GM21528 (cell line): ENCODE data around the gene NUDT3.

Source experiments
- ATAC-seq: cut with Tn5 transposase; IDR thresholded peaks from one replicate; pipeline ENCODE4 v1.9.1; 2021; ENCODE audit warnings: mild to moderate bottlenecking, moderate library complexity; ENCODE audit not compliant: unreplicated experiment, low FRiP score

Gene NUDT3

DNA sequence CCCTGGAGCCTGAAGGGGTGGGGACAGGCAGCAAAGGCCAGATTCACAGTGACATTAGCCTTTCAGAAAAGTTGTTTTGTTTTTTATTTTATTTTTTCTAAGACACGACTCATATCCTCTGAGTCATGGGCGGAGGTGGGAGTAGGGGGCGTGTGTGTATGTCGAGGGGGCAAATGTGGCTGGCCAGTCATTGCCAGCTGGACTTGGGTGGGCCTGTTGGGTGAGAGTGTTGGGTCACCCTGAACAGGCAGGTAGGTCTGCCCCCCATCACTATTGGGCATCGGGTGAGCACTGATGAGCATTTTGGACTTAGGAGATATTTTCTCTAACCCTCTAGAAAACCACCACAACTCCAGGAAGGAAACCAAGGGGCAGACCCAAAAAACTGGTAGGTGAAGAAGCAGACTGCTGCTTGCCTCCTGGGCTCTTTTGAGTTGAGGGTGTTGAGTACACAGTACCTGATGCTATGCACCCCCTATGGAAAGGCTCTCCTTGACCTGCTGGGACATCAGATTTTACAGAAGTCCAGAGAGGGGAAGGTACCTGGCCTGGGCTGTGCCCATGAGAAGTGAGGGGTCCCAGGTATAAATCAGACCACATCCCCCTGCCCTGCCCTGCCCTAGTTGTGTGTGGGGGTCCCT lies 149.2 kb downstream of the NUDT3 start:
- ATAC-seq, result no peak

GRCh38 chr6:34242252-34243130 lies 150.0 kb downstream of the NUDT3 start:
- no peak for ATAC-seq

GRCh38 chr6:34241351-34242215 lies 150.9 kb downstream of the NUDT3 start:
- no peak for ATAC-seq

- no peak for ATAC-seq
These were observed 151.9 kb downstream of the NUDT3 start for GRCh38 chr6:34240329-34241248.

DNA sequence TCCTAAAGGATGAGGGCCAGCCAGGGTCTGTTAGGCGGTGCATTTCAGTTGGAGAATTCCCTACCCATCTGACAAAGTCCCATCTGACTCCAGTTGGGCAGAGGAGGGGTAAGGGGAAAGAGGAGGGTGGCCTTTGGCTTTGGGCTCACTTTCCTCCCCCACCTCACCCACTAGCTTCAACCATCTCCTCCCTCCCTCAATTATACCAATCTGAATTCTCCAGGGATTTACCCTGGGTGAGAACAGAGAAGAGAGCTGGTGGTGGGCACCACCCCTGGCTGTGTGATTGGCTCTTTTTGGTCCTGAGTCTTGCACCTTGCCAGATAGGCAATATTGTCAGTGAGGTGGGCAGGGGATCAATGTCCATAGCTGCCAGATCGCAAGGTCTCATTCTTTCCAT lies 152.6 kb downstream of the NUDT3 start:
- ATAC-seq, result no peak

DNA sequence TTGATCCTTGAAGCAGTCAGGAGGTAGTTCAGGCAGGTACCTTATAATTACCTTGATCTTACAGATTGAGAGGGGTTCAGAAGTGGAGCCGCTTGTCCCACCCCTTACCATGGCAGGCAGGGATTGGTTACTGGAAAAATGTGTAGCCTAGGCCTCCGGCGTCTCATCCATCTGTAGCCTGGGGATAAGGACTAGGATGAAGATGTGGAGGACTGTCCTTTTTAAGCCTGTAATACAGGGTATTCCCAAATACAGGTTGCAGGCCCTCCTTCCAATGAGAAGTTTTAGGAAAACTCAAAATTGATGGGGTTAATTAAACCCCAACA lies 153.0 kb downstream of the NUDT3 start:
- ATAC-seq, result no peak

DNA sequence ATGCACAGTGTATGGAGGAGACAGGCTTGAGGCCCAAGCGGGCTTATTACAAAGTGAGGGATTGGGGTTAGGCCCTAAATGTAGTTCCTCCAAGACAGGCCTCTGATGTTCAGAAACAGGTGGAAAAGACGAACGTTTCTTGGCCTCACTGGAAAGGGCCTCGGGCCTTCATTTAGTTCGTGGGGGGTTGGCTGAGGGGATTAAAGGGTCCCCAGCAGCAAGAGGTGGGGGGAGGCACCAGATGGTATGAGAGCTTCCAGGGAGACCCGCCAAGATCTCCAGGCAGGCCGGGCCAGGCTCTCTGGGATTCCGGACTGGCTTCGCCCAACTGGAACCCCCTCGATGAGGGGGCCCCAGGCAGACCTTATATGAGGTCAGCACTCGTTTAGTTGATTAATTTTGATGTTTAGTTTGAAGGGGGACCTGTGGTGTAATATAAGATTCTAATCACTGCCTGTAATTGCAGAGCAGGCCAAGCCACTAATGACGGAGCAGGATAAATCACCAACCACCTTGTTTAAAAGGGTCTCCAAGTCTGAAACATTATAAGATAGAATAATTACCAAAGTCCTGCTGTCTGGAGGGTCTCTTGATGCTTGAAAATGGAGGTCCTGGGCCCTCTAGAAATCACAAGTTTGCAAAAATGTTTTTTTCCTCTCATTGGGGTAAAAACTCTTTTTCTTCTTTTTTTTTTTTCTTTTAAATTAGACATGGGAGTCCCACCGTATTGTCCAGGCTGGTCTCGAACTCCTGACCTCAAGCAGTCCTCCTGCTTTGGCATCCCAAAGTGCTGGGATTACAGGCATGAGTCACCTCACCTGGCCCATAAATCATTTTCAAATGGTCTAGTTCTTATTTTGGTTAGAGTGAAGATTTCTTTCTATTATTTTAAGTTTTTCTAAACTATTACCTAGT lies 153.6 kb downstream of the NUDT3 start:
- no peak for ATAC-seq

- peak; percentile 9 for ATAC-seq
These were observed 154.5 kb downstream of the NUDT3 start for GRCh38 chr6:34237722-34238584.

- peak; percentile 4 for ATAC-seq
These were observed 155.2 kb downstream of the NUDT3 start for GRCh38 chr6:34237316-34237721.

GRCh38 chr6:34236443-34237315 lies 155.8 kb downstream of the NUDT3 start, which contains the start of gene HMGA1:
Gene HMGA1 (plus strand): TSS chr6:34236873. CDS start chr6:34240781, 3,908 bp downstream.
- peak; percentile 61 for ATAC-seq

DNA sequence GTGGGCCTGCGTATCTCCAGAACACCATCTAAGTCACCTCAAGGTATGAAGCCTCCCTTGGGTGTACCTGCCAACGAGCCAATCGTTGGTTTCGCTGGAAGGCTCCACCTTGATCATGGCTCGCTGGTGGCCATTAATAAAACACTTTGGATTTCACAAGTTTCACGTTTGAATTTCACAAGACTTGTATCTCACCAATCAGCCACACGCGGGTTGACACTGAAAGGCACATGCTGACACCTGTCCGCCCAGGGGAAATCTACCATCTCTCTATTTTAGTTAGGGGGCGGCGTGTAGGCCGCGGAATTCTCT lies 156.4 kb downstream of the NUDT3 start:
- ATAC-seq, result peak; percentile 3

GRCh38 chr6:34235307-34236130 lies 156.9 kb downstream of the NUDT3 start:
- ATAC-seq, result no peak

GRCh38 chr6:34234667-34235306 lies 157.7 kb downstream of the NUDT3 start:
- no peak for ATAC-seq

GRCh38 chr6:34233867-34234266 lies 158.6 kb downstream of the NUDT3 start:
- no peak for ATAC-seq

DNA sequence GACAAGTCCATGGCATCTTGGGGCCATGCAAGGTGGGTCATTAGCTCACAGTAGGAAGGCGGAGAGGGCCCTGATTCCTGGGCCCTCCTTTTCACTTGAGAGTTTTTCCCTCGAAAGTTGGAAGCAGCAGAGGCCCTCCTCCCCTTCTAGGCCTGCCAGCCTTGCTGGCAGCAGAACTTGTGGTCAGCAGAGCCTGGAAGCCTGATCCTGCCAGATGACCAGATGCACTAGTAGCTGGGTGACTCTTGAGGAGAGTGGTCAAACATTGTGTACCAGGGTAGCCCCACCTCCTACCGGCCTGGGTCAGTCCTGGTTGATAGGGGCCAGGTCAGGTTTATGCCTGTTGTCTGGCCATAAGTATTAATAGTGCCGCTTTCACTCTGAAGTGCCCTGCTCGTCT lies 159.6 kb downstream of the NUDT3 start:
- no peak for ATAC-seq
